Loucy (cell line): ENCODE results near the gene FGGY.

Experiments
- H2AFZ ChIP-seq: fragments of 200-600 bp; sonication (generic); 2 replicates; pipeline ENCODE4 v1.6.0; 2016; ENCODE audit warnings: antibody characterized with exemption, mild to moderate bottlenecking, low read length, moderate library complexity
- H3F3A ChIP-seq: fragments of 200-600 bp; 2 replicates; pipeline ENCODE4 v1.6.0; 2016; ENCODE audit warnings: antibody characterized with exemption, low read depth, mild to moderate bottlenecking
- H3K27me3 ChIP-seq: fragments of 200-600 bp; sonication (generic); 2 replicates; pipeline ENCODE4 v1.6.1; 2014; ENCODE audit warnings: low read length, mild to moderate bottlenecking; ENCODE audit not compliant: insufficient read depth, poor library complexity, severe bottlenecking
- H3K36me3 ChIP-seq: fragments of 200-600 bp; sonication (generic); 2 replicates; pipeline ENCODE4 v1.6.1; 2016; ENCODE audit warnings: low read length; ENCODE audit not compliant: insufficient read depth
- H3K4me1 ChIP-seq: fragments of 200-600 bp; sonication (generic); 2 replicates; pipeline ENCODE4 v1.5.1; 2014; ENCODE audit warnings: low read length, mild to moderate bottlenecking; ENCODE audit not compliant: insufficient read depth, poor library complexity, severe bottlenecking
- H3K4me2 ChIP-seq: fragments of 200-600 bp; sonication (generic); 2 replicates; pipeline ENCODE4 v1.6.0; 2014; ENCODE audit warnings: antibody characterized with exemption, low read length, low read depth, mild to moderate bottlenecking; ENCODE audit not compliant: poor library complexity, severe bottlenecking
- H3K4me3 ChIP-seq: fragments of 200-600 bp; sonication (generic); 2 replicates; pipeline ENCODE4 v1.5.1; 2014; ENCODE audit warnings: low read length, mild to moderate bottlenecking, mixed read lengths; ENCODE audit not compliant: poor library complexity, severe bottlenecking
- H3K79me2 ChIP-seq: fragments of 200-600 bp; sonication (generic); 2 replicates; pipeline ENCODE4 v1.6.1; 2014; ENCODE audit warnings: low read length; ENCODE audit not compliant: insufficient read depth
- H3K9ac ChIP-seq: fragments of 200-600 bp; sonication (generic); 2 replicates; pipeline ENCODE4 v1.6.0; 2014; ENCODE audit warnings: mild to moderate bottlenecking, low read depth, low read length, moderate library complexity; ENCODE audit not compliant: poor library complexity, severe bottlenecking
- H3K9me2 ChIP-seq: fragments of 200-600 bp; sonication (generic); replicated peaks from 2 replicates; pipeline ENCODE4 v1.6.1; 2016; ENCODE audit warnings: low read depth, low read length, mixed read lengths
- H3K9me3 ChIP-seq: fragments of 200-600 bp; sonication (generic); 2 replicates; pipeline ENCODE4 v1.6.1; 2014; ENCODE audit warnings: mild to moderate bottlenecking, antibody characterized with exemption, low read length, low read depth; ENCODE audit not compliant: insufficient read depth
- H4K20me1 ChIP-seq: fragments of 200-600 bp; sonication (generic); 2 replicates; pipeline ENCODE4 v1.6.0; 2014; ENCODE audit warnings: antibody characterized with exemption, low read length, mild to moderate bottlenecking; ENCODE audit not compliant: insufficient read depth, poor library complexity, severe bottlenecking
- EZH2phosphoT487 ChIP-seq: fragments of 200-600 bp; IDR thresholded peaks from 2 replicates; pipeline ENCODE4 v1.6.1; 2018; ENCODE audit warnings: antibody characterized with exemption, mild to moderate bottlenecking, moderate library complexity, borderline replicate concordance
- TF ChIP-seq, protein P1 (sequence below): fragments of 200-600 bp; sonication (generic); conservative IDR thresholded peaks from 2 replicates; pipeline ENCODE4 v1.5.1; 2014; ENCODE audit warnings: mild to moderate bottlenecking, antibody characterized with exemption, low read length

FGGY gene

DNA sequence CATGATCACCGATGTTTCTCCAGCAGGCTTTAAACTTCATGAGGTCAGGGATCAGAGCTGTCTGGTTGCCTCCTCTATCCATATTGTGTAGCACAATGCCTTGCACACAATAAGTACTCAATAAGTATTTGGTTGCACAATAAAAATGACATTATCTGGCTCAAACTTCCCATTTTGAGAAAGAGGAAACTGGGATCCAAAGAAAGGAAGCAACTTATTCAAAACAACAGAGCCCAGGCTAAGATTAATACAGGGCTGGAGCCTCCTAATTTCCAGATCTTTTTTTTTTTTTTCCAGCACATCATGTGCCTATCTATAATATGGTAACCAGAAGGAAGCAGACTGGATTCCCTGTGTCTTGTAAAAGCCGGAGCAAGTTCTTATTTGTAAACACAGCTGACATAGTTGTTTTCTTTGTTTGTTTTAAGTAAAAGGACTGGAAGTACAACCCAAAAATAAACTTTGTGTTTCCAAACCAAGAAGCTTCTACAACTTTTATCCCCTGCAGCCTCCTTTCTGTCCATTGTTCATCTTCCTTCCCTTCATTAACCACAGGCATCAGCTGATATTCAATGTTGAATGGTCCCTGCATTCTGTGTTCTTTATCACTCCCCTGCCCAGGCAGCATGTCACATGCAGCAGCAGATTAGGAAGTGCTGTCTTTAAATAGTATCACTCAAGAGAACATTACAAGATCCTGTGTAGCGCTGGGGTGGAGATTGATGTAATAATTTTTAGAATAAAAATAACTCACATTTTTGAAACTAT is 446.6 kb downstream of the FGGY start:
- Histone ChIP-seq H3K9ac (no peak overlapping the region), H3K79me2 (no peaks in the 10 kb centered on the region), H3K9me3 (no peaks in the 10 kb centered on the region), H3K27me3 (no peaks in the 10 kb centered on the region), H2AFZ (no peak overlapping the region), H3K9me2 (no peaks in the 10 kb centered on the region), H3K4me3 (no peak overlapping the region), H3K4me2 (no peak overlapping the region), H3K36me3 (no peaks in the 10 kb centered on the region), H4K20me1 (no peaks in the 10 kb centered on the region), H3F3A (no peaks in the 10 kb centered on the region), H3K4me1 (peaks cover 3% of the 10 kb centered on the region)
- TF ChIP-seq EZH2phosphoT487 = no peak
- TF ChIP-seq, protein P1, sequence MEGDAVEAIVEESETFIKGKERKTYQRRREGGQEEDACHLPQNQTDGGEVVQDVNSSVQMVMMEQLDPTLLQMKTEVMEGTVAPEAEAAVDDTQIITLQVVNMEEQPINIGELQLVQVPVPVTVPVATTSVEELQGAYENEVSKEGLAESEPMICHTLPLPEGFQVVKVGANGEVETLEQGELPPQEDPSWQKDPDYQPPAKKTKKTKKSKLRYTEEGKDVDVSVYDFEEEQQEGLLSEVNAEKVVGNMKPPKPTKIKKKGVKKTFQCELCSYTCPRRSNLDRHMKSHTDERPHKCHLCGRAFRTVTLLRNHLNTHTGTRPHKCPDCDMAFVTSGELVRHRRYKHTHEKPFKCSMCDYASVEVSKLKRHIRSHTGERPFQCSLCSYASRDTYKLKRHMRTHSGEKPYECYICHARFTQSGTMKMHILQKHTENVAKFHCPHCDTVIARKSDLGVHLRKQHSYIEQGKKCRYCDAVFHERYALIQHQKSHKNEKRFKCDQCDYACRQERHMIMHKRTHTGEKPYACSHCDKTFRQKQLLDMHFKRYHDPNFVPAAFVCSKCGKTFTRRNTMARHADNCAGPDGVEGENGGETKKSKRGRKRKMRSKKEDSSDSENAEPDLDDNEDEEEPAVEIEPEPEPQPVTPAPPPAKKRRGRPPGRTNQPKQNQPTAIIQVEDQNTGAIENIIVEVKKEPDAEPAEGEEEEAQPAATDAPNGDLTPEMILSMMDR = no peak

DNA sequence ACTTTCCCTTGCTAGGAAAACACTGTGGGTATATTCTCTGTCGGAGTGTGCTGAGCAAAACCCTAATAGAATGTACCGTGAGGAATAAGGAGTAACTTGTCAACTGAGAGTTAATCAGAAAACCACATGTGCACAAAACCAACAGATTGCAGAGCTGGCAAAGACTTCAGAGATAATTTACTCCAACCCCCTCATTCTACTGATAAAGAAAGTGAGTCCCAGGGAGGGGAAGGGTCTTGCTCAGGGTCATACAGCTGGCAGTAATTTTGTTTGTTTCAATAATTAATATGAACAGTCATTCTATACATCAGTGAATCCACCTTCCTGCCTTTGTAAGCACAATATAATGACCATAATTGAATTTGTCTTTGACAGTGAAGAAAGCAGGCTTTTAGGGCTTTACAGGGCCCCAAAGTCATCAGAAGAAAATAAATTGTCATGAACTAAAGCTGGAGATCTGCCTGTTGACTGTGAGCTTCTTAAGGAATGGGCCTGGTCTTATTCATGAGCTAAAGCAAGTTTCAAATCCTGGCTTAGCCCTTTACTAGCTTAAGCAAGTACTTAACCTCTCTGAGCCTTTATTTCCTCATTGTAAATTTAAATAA is 450.6 kb downstream of the FGGY start:
- no peak overlapping the region for H3K9ac ChIP-seq
- no peaks in the 10 kb centered on the region for H3K9me2 ChIP-seq
- no peaks in the 10 kb centered on the region for H4K20me1 ChIP-seq
- no peaks in the 10 kb centered on the region for H3F3A ChIP-seq
- H3K79me2 ChIP-seq = no peaks in the 10 kb centered on the region
- TF ChIP-seq, protein P1 = no peak
- no peak for TF ChIP-seq EZH2phosphoT487
- no peak overlapping the region for H3K4me3 ChIP-seq
- H2AFZ ChIP-seq = no peak overlapping the region
- no peak overlapping the region for H3K4me2 ChIP-seq
- peaks cover 6% of the 10 kb centered on the region for H3K4me1 ChIP-seq
- H3K27me3 ChIP-seq = no peaks in the 10 kb centered on the region
- H3K36me3 ChIP-seq = no peaks in the 10 kb centered on the region
- H3K9me3 ChIP-seq = no peaks in the 10 kb centered on the region

DNA sequence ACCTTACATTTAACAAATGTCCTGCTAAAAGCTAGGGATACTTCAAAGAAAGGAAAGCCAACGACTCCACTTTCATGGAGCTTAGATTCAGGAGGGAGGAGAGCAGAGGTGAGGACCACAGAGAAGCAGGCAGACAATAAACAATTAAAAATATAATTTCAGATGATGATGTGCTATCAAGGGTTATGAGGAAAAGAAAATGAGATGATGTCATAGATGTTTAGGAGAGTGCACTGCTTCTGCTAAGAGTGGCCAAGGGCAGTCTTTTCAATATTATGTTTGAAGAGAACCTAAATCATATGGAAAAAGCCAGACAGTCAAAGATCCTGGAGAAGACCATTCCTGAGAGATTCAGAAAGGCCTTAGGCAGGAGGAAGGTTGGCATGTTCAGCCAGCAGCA is 451.2 kb downstream of the FGGY start:
- Histone ChIP-seq H3K27me3 (no peaks in the 10 kb centered on the region), H3K36me3 (no peaks in the 10 kb centered on the region), H3K79me2 (no peaks in the 10 kb centered on the region), H3K9me3 (no peaks in the 10 kb centered on the region), H3K9me2 (no peaks in the 10 kb centered on the region), H3K4me2 (no peak overlapping the region), H4K20me1 (no peaks in the 10 kb centered on the region), H3K4me3 (no peak overlapping the region), H2AFZ (no peak overlapping the region), H3K9ac (no peak overlapping the region), H3K4me1 (peaks cover 6% of the 10 kb centered on the region), H3F3A (no peaks in the 10 kb centered on the region)
- no peak for TF ChIP-seq EZH2phosphoT487
- TF ChIP-seq, protein P1 = no peak
